BLaER1 (cell line): ENCODE measurements around the gene MYH6.

ENCODE experiments used
- H3K27ac ChIP-seq: shearing (Covaris generic); formaldehyde crosslinking; 2 replicates; pipeline ENCODE4 v1.8.1; 2022
- H3K27me3 ChIP-seq: shearing (Covaris generic); formaldehyde crosslinking; 2 replicates; pipeline ENCODE4 v1.8.1; 2022
- H3K36me3 ChIP-seq: shearing (Covaris generic); formaldehyde crosslinking; 2 replicates; pipeline ENCODE4 v1.8.1; 2022
- H3K4me1 ChIP-seq: shearing (Covaris generic); formaldehyde crosslinking; 2 replicates; pipeline ENCODE4 v1.8.1; 2022
- H3K4me2 ChIP-seq: shearing (Covaris generic); formaldehyde crosslinking; 2 replicates; pipeline ENCODE4 v1.8.1; 2022
- H3K4me3 ChIP-seq: shearing (Covaris generic); formaldehyde crosslinking; 2 replicates; pipeline ENCODE4 v1.8.1; 2022
- H3K9ac ChIP-seq: shearing (Covaris generic); formaldehyde crosslinking; 2 replicates; pipeline ENCODE4 v1.8.1; 2022
- H3K9me3 ChIP-seq: shearing (Covaris generic); formaldehyde crosslinking; 2 replicates; pipeline ENCODE4 v1.8.1; 2022
- H4K20me1 ChIP-seq: shearing (Covaris generic); formaldehyde crosslinking; 2 replicates; pipeline ENCODE4 v1.8.1; 2022
- Cebpa-rat ChIP-seq: shearing (Covaris generic); IDR thresholded peaks from 2 replicates; pipeline ENCODE4 v1.8.1; 2022

The MYH6 gene

GRCh38 chr14:23436327-23437132, 28.5 kb upstream of the MYH6 start:
- Histone ChIP-seq H3K4me3 (no peak overlapping the region), H4K20me1 (no peaks in the 10 kb centered on the region), H3K4me1 (no peaks in the 10 kb centered on the region), H3K4me2 (no peak overlapping the region), H3K9me3 (no peaks in the 10 kb centered on the region), H3K27ac (no peak overlapping the region), H3K36me3 (no peaks in the 10 kb centered on the region), H3K27me3 (no peaks in the 10 kb centered on the region), H3K9ac (no peak overlapping the region)
- TF ChIP-seq Cebpa-rat, result no peak

GRCh38 chr14:23435543-23436326, 27.7 kb upstream of the MYH6 start, which contains the start of gene MYH7:
MYH7 (minus strand) TSS chr14:23435660; CDS start chr14:23433732, 1,928 bp downstream.
- Histone ChIP-seq H3K4me3 (no peak within 1 kb of the TSS), H3K36me3 (no peaks in the 10 kb centered on the region), H3K9ac (no peak within 1 kb of the TSS), H3K27ac (no peak within 1 kb of the TSS), H3K4me1 (no peaks in the 10 kb centered on the region), H3K4me2 (no peak within 1 kb of the TSS), H4K20me1 (no peaks in the 10 kb centered on the region), H3K27me3 (no peaks in the 10 kb centered on the region), H3K9me3 (no peaks in the 10 kb centered on the region)
- no peak for TF ChIP-seq Cebpa-rat

DNA sequence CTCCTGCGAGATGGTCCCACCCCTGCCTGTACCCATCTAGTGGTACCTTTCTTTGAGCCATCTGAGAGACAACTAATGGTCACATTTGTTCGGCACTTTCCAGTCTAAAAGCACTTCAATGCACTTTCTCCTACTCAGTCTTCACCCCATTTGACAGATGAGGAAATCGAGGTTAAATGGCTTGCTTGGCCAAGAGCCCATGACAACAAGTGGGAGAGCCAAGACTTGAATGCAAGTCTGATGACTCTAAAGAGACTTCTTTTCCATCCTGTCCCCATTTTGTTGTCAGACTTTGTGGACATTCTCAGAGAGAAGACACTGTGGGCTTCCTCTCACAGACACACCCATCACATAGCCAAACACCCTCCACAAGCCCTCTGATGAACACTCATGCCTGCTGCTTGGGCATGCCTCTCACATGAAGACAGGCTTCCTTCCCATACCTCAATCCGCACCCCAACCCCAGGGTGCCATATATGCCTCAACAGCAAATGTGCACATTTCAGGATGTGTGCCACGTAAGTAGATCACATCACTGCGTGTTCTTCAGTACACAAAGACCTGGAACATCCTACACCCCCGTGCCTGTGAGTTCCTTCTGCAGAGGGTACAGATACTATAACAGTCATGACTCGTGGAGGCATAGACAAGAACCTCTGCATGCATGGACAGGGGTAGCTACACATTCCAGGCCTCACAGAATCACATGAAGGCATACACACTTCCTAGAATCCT, 26.6 kb upstream of the MYH6 start:
- Histone ChIP-seq H3K9ac (no peak overlapping the region), H3K27me3 (no peaks in the 10 kb centered on the region), H3K4me2 (no peak overlapping the region), H3K36me3 (no peaks in the 10 kb centered on the region), H3K4me3 (no peak overlapping the region), H3K27ac (no peak overlapping the region), H3K4me1 (no peaks in the 10 kb centered on the region), H4K20me1 (no peaks in the 10 kb centered on the region), H3K9me3 (no peaks in the 10 kb centered on the region)
- TF ChIP-seq Cebpa-rat, result no peak

DNA sequence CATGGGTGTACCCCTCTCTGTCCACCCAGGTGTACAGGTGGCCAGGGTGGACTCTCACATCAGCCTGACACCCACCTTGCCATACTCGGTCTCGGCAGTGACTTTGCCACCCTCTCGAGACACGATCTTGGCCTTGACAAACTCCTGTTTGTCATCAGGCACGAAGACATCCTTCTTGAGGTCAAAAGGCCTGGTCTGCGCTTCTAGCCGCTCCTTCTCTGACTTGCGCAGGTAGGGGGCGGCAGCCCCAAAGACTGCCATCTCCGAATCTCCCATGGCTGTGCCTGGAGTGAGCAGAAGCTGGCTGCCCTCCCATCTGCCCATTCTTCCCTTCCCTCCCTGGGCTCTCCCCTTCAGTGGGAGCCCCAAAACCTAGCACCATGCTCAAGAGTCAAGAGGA, 25.4 kb upstream of the MYH6 start:
- TF ChIP-seq Cebpa-rat, result no peak
- H3K9ac ChIP-seq, result no peak overlapping the region

GRCh38 chr14:23432946-23433345, 24.9 kb upstream of the MYH6 start:
- H3K27me3 ChIP-seq, result no peaks in the 10 kb centered on the region
- H4K20me1 ChIP-seq, result no peaks in the 10 kb centered on the region
- TF ChIP-seq Cebpa-rat, result no peak
- no peaks in the 10 kb centered on the region for H3K36me3 ChIP-seq
- H3K9me3 ChIP-seq, result no peaks in the 10 kb centered on the region
- H3K4me1 ChIP-seq, result no peaks in the 10 kb centered on the region
- H3K27ac ChIP-seq, result no peak overlapping the region
- H3K4me3 ChIP-seq, result no peak overlapping the region
- H3K9ac ChIP-seq, result no peak overlapping the region
- H3K4me2 ChIP-seq, result no peak overlapping the region

More for the DNA sequence above, 25.4 kb upstream of the MYH6 start:
- H3K9me3 ChIP-seq, result no peaks in the 10 kb centered on the region
- H3K4me1 ChIP-seq, result no peaks in the 10 kb centered on the region
- no peaks in the 10 kb centered on the region for H3K36me3 ChIP-seq
- H3K4me2 ChIP-seq, result no peak overlapping the region
- no peak overlapping the region for H3K27ac ChIP-seq
- H3K4me3 ChIP-seq, result no peak overlapping the region
- H3K27me3 ChIP-seq, result no peaks in the 10 kb centered on the region
- H4K20me1 ChIP-seq, result no peaks in the 10 kb centered on the region

DNA sequence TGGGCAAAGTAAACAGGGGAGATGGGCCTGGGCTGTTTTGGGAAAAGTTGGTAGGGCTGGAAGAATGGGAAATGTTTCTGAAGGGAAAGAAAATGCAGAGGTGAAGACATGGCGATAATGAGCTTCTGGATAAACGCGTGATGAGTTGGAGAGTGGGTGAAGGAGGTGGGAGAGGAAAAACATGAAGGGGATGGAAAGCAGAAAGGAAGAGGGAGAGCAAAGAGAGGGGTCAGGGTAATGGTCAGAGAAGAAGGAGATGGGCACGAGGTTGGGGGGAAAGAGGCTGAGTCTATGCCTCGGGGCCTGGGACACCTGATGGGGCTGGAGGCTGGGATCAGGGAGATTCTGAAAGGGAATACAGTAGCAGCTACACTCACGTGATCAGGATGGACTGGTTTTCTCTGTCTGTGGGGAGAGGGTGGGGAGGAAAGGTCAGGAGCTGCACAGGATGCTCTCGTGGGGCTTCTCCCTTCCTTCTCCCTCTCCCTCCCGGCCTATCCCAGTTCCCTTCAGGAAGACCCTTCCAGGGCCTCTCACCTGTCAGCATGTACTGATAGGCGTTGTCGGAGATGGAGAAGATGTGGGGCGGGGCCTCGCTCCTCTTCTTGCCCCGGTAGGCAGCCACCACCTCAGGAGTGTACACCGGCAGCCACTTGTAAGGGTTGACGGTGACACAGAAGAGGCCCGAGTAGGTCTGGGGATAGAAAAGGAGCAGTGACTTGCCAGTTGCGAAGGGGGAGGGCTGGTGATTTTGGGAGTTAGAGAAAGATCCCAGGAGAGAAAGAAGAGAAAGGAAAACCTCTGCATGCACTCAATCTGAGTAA, 24.2 kb upstream of the MYH6 start:
- Histone ChIP-seq H4K20me1 (no peaks in the 10 kb centered on the region), H3K36me3 (no peaks in the 10 kb centered on the region), H3K4me1 (no peaks in the 10 kb centered on the region), H3K4me2 (no peak overlapping the region), H3K4me3 (no peak overlapping the region), H3K27me3 (no peaks in the 10 kb centered on the region), H3K27ac (no peak overlapping the region), H3K9ac (no peak overlapping the region), H3K9me3 (0 out of 2 replicates have a peak, but pooled peaks cover 3% of the 10 kb centered on the region)
- no peak for TF ChIP-seq Cebpa-rat

DNA sequence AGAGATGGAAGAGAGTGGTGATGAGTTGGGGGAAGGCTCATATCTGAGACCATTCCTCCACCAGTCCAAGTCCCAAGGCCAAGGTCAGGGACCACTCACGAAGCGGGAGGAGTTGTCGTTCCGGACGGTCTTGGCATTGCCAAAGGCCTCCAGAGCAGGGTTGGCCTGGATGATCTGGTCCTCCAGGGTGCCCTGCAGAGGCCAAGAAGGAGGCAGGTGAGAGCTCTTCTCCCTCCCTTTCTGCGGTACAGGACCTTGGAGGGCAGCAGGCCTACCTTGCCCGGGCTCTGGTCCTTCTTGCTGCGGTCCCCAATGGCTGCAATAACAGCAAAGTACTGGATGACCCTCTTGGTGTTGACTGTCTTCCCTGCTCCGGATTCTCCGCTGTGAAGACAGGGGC, 23.4 kb upstream of the MYH6 start:
- Histone ChIP-seq H4K20me1 (no peaks in the 10 kb centered on the region), H3K9ac (no peak overlapping the region), H3K4me2 (no peak overlapping the region), H3K27me3 (no peaks in the 10 kb centered on the region), H3K4me1 (no peaks in the 10 kb centered on the region), H3K4me3 (no peak overlapping the region), H3K27ac (no peak overlapping the region), H3K36me3 (no peaks in the 10 kb centered on the region), H3K9me3 (0 out of 2 replicates have a peak, but pooled peaks cover 5% of the 10 kb centered on the region)
- no peak for TF ChIP-seq Cebpa-rat

DNA sequence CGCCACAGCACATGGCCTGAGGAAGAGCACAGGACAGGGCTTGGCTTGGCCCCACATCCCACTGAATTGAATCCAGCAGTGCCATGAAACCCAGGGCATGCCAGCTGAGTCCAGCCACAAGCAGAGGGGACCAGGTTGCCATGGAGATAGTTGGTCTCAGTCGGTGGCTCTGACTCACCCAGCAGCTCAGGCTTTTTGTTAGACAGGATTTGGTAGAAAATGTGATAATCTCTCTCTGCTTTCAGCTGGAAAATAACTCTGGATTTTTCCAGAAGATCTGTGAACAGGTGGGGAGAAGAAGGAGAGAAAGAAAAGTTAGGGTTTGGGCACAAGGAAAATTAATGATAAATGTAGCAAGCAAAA, 22.6 kb upstream of the MYH6 start:
- TF ChIP-seq Cebpa-rat, result no peak
- Histone ChIP-seq H3K4me2 (no peak overlapping the region), H4K20me1 (no peaks in the 10 kb centered on the region), H3K9me3 (0 out of 2 replicates have a peak, but pooled peaks cover 5% of the 10 kb centered on the region), H3K36me3 (no peaks in the 10 kb centered on the region), H3K9ac (no peak overlapping the region), H3K27ac (no peak overlapping the region), H3K27me3 (no peaks in the 10 kb centered on the region), H3K4me3 (no peak overlapping the region), H3K4me1 (no peaks in the 10 kb centered on the region)
